Mesodermal cell (in vitro differentiated cells): Measurements from ENCODE around the gene GLI3.

Experiments
- H3K27ac ChIP-seq: 2 replicates; pipeline ENCODE4 v1.7.0; 2013; ENCODE audit warnings: mild to moderate bottlenecking, low read depth, low read length, moderate library complexity; ENCODE audit not compliant: severe bottlenecking
- H3K36me3 ChIP-seq: 2 replicates; pipeline ENCODE4 v1.7.1; 2013; ENCODE audit warnings: mild to moderate bottlenecking, low read length, moderate library complexity; ENCODE audit not compliant: control insufficient read depth, insufficient read depth
- H3K4me1 ChIP-seq: one replicate; pipeline ENCODE4 v1.7.1; 2013; ENCODE audit warnings: mild to moderate bottlenecking, low read length; ENCODE audit not compliant: insufficient read depth, control insufficient read depth, poor library complexity, severe bottlenecking
- H3K4me3 ChIP-seq: 2 replicates; pipeline ENCODE4 v1.7.0; 2013; ENCODE audit warnings: low read length, control low read depth, mild to moderate bottlenecking; ENCODE audit not compliant: insufficient read depth, poor library complexity, severe bottlenecking; ENCODE audit errors: extremely low read depth
- H3K9me3 ChIP-seq: 2 replicates; pipeline ENCODE4 v1.7.1; 2013; ENCODE audit warnings: mild to moderate bottlenecking, low read length, moderate library complexity; ENCODE audit not compliant: control insufficient read depth
- WGBS, 2 experiments: methylation state at CpG; one replicate each; pipeline ENCODE4 v1.1.5; 2013; ENCODE audit warnings: missing lambda C conversion rate in 2 of 2; ENCODE audit not compliant: insufficient coverage in 2 of 2; 5-methylcytosine and 5-hydroxymethylcytosine counted together

GLI3 gene

GRCh38 chr7:42105554-42106358, 131.3 kb downstream of the GLI3 start:
- WGBS, 2 experiments: 93 to 97% methylated on average over 11 of the region's 12 CpGs
- H3K4me1 ChIP-seq: peaks cover 40% of the 10 kb centered on the region
- H3K36me3 ChIP-seq: peaks cover 48% of the 10 kb centered on the region
- no peak overlapping the region for H3K4me3 ChIP-seq
- H3K9me3 ChIP-seq: no peaks in the 10 kb centered on the region
- peak overlapping the region; percentile 32 for H3K27ac ChIP-seq

- Histone ChIP-seq H3K4me1 (peaks cover 39% of the 10 kb centered on the region), H3K27ac (no peak overlapping the region), H3K4me3 (no peak overlapping the region), H3K9me3 (no peaks in the 10 kb centered on the region), H3K36me3 (peaks cover 58% of the 10 kb centered on the region)
- WGBS, 2 experiments: 91 to 100% methylated on average over 2 of the region's 2 CpGs
These were observed 132.3 kb downstream of the GLI3 start for GRCh38 chr7:42104694-42105093.

- H3K4me1 ChIP-seq: peaks cover 35% of the 10 kb centered on the region
- no peaks in the 10 kb centered on the region for H3K9me3 ChIP-seq
- no peak overlapping the region for H3K27ac ChIP-seq
- WGBS, 2 experiments: 100% methylated on average over 3 to 4 of the region's 5 CpGs
- no peak overlapping the region for H3K4me3 ChIP-seq
- H3K36me3 ChIP-seq: peaks cover 59% of the 10 kb centered on the region
These were observed 132.8 kb downstream of the GLI3 start for GRCh38 chr7:42104231-42104630.

GRCh38 chr7:42103456-42103855, 133.6 kb downstream of the GLI3 start:
- Histone ChIP-seq H3K4me1 (peaks cover 31% of the 10 kb centered on the region), H3K36me3 (peaks cover 59% of the 10 kb centered on the region), H3K9me3 (no peaks in the 10 kb centered on the region), H3K4me3 (no peak overlapping the region), H3K27ac (no peak overlapping the region)
- WGBS, 2 experiments: 100% methylated on average over 1 of the region's 2 CpGs; no CpG with 5 or more reads in 1 of the 2 experiments

- Histone ChIP-seq H3K27ac (no peak overlapping the region), H3K9me3 (no peaks in the 10 kb centered on the region), H3K4me3 (no peak overlapping the region), H3K4me1 (peaks cover 29% of the 10 kb centered on the region), H3K36me3 (peaks cover 59% of the 10 kb centered on the region)
- 100% methylated on average over 3 of the region's 3 CpGs; no CpG with 5 or more reads in 1 of the 2 experiments for WGBS, 2 experiments
These were observed 134.0 kb downstream of the GLI3 start for GRCh38 chr7:42103020-42103419.

- 89 to 96% methylated on average over 2 to 3 of the region's 4 CpGs for WGBS, 2 experiments
- no peak overlapping the region for H3K27ac ChIP-seq
- no peaks in the 10 kb centered on the region for H3K9me3 ChIP-seq
- H3K4me3 ChIP-seq: no peak overlapping the region
- peaks cover 31% of the 10 kb centered on the region for H3K4me1 ChIP-seq
- H3K36me3 ChIP-seq: peaks cover 59% of the 10 kb centered on the region
These were observed 134.7 kb downstream of the GLI3 start for GRCh38 chr7:42102301-42102700.

- Histone ChIP-seq H3K36me3 (peaks cover 54% of the 10 kb centered on the region), H3K27ac (no peak overlapping the region), H3K9me3 (no peaks in the 10 kb centered on the region), H3K4me3 (no peak overlapping the region), H3K4me1 (peaks cover 22% of the 10 kb centered on the region)
- 70 to 79% methylated on average over 2 of the region's 2 CpGs for WGBS, 2 experiments
These were observed 136.9 kb downstream of the GLI3 start for GRCh38 chr7:42100156-42100508.

GRCh38 chr7:42099470-42100155, 137.4 kb downstream of the GLI3 start:
- Histone ChIP-seq H3K36me3 (peaks cover 54% of the 10 kb centered on the region), H3K9me3 (no peaks in the 10 kb centered on the region), H3K27ac (no peak overlapping the region), H3K4me1 (peaks cover 22% of the 10 kb centered on the region), H3K4me3 (no peak overlapping the region)
- 30 to 90% methylated on average over 1 to 6 of the region's 8 CpGs for WGBS, 2 experiments

- Histone ChIP-seq H3K4me1 (peaks cover 22% of the 10 kb centered on the region), H3K36me3 (peaks cover 51% of the 10 kb centered on the region), H3K4me3 (no peak overlapping the region), H3K27ac (no peak overlapping the region), H3K9me3 (no peaks in the 10 kb centered on the region)
- WGBS, 2 experiments: 87 to 95% methylated on average over 2 to 3 of the region's 4 CpGs
These were observed 137.9 kb downstream of the GLI3 start for GRCh38 chr7:42099066-42099465.

GRCh38 chr7:42097752-42098151, 139.3 kb downstream of the GLI3 start:
- Histone ChIP-seq H3K9me3 (no peaks in the 10 kb centered on the region), H3K27ac (peak overlapping the region; percentile 43), H3K4me1 (peaks cover 22% of the 10 kb centered on the region), H3K36me3 (peaks cover 38% of the 10 kb centered on the region), H3K4me3 (no peak overlapping the region)
- WGBS, 2 experiments: 100% methylated on average over 1 of the region's 5 CpGs
